ENCODE measurements around the gene RITA1.

Gene RITA1

GRCh38 chr12:113230315-113231234, 45.1 kb downstream of the RITA1 start:
- DNase-seq (ENCODE audit: low spot score) = no peak

GRCh38 chr12:113231235-113232088, 45.9 kb downstream of the RITA1 start:
- no peak for DNase-seq (ENCODE audit: low spot score)

- no peak for DNase-seq (ENCODE audit: low spot score)
Measured at GRCh38 chr12:113232089-113232839, 46.7 kb downstream of the RITA1 start.

- DNase-seq (ENCODE audit: low spot score) = no peak
Measured at GRCh38 chr12:113232840-113233585, 47.5 kb downstream of the RITA1 start.

- no peak for DNase-seq (ENCODE audit: low spot score)
Measured at GRCh38 chr12:113233967-113234366, 48.4 kb downstream of the RITA1 start.

- no peak for DNase-seq (ENCODE audit: low spot score)
Measured at GRCh38 chr12:113234483-113234882, 49.0 kb downstream of the RITA1 start.

- no peak for DNase-seq (ENCODE audit: low spot score)
Measured at GRCh38 chr12:113235976-113236375, 50.5 kb downstream of the RITA1 start.

- no peak for DNase-seq (ENCODE audit: low spot score)
Measured at GRCh38 chr12:113236539-113237399, 51.2 kb downstream of the RITA1 start.

- DNase-seq (ENCODE audit: low spot score) = no peak
Measured at GRCh38 chr12:113237748-113238147, 52.2 kb downstream of the RITA1 start.

GRCh38 chr12:113238309-113238708, 52.8 kb downstream of the RITA1 start:
- DNase-seq (ENCODE audit: low spot score) = no peak

- DNase-seq (ENCODE audit: low spot score) = no peak
Measured at GRCh38 chr12:113239288-113239771, 53.8 kb downstream of the RITA1 start.

GRCh38 chr12:113239811-113240331, 54.4 kb downstream of the RITA1 start:
- DNase-seq (ENCODE audit: low spot score) = no peak

- no peak for DNase-seq (ENCODE audit: low spot score)
Measured at GRCh38 chr12:113240395-113240794, 54.9 kb downstream of the RITA1 start.

GRCh38 chr12:113241191-113242025, 55.9 kb downstream of the RITA1 start:
- no peak for DNase-seq (ENCODE audit: low spot score)
